Large intestine (tissue), 3 donors: ENCODE results near the gene ZNF518A. TPM values are rescaled to one million over a fixed set of nuclear protein-coding genes. Genes with fewer than 3 reads are reported as not detected.
"Not testable (repeated sequence)": the region's sequence is repeated elsewhere in the genome, so short reads cannot be mapped to it uniquely, and the experiment has no call there.

ENCODE experiments used
- DNase-seq, 2 donors: peaks; one replicate each; pipeline versions ENCODE4 v3.0.0 to v3.0.0-alpha.2; 2013
- H3K27ac ChIP-seq: one replicate; pipeline ENCODE4 v1.5.1; 2013; ENCODE audit warnings: low read length
- H3K27me3 ChIP-seq: 2 replicates; pipeline ENCODE4 v1.6.1; 2013; ENCODE audit warnings: low read length; ENCODE audit not compliant: control insufficient read depth, insufficient read depth
- H3K36me3 ChIP-seq: 2 replicates; pipeline ENCODE4 v1.6.1; 2013; ENCODE audit warnings: low read length; ENCODE audit not compliant: control insufficient read depth, insufficient read depth
- H3K4me1 ChIP-seq: one replicate; pipeline ENCODE4 v1.6.1; 2013; ENCODE audit warnings: low read length; ENCODE audit not compliant: control insufficient read depth, insufficient read depth
- H3K4me3 ChIP-seq: one replicate; pipeline ENCODE4 v1.5.1; 2013; ENCODE audit warnings: low read length
- H3K9me3 ChIP-seq: one replicate; pipeline ENCODE4 v1.6.1; 2013; ENCODE audit warnings: mild to moderate bottlenecking, low read depth, low read length, moderate library complexity; ENCODE audit not compliant: control insufficient read depth
- WGBS: methylation state at CpG from one replicate; pipeline ENCODE4 v1.1.5; 2013; ENCODE audit warnings: low lambda C conversion rate; ENCODE audit not compliant: insufficient coverage; 5-methylcytosine and 5-hydroxymethylcytosine counted together
- polyA plus RNA-seq: library from polyadenylated mRNA; unstranded; fragments of 120-200 nt; gene quantifications from one replicate; pipeline ENCODE4 v1.2.1, GENCODE V29; 2013

ZNF518A gene
- polyA plus RNA-seq, 1 donor, result 35.5 TPM

DNA sequence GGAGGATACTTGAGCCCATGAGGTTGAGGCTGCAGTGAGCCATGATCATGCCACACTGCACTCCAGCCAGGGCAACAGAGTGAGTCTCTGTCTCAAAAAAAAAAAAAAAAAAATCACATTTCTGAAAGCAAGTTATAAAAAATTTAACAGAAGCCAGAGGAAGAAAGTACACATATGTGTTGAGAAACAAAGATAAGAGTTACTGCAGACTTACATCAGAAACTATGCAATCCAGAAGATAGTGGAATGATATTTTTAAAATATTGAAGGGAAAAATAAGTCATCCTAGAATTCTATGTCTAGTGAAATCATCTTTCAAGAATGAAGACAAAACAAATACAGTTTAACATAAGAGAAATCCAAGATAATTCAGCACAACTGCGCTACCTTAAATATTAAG lies 46.9 kb downstream of the ZNF518A start:
- H3K27ac ChIP-seq, result no peak overlapping the region
- H3K27me3 ChIP-seq, result no peaks in the 10 kb centered on the region
- 89% methylated on average over 1 of the region's 1 CpG for WGBS
- no peaks in the 10 kb centered on the region for H3K36me3 ChIP-seq
- no peak overlapping the region for H3K4me3 ChIP-seq
- DNase-seq, result no peak
- no peaks in the 10 kb centered on the region for H3K4me1 ChIP-seq
- H3K9me3 ChIP-seq, result peaks cover 20% of the 10 kb centered on the region

DNA sequence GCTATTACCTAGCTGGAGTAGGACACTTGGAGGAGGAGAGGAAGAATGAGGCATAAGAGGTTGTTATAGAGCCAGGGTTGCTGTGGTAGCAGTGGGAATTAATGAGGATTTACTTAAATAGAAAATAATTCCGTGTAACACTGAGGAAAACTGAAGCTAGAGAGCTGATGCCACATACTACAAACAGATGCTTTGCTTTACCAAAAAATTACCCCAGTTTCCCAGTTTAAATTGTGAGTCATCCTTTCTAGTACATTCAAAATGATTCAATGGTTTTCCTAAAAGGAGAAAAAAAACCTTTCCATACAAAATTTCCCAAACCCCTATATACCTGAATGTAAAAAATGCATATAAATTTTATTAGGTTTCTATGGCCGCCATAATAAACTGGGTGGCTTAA lies 58.3 kb downstream of the ZNF518A start:
- H3K27me3 ChIP-seq, result no peaks in the 10 kb centered on the region
- H3K36me3 ChIP-seq, result peaks cover 12% of the 10 kb centered on the region
- peaks cover 12% of the 10 kb centered on the region for H3K9me3 ChIP-seq
- H3K27ac ChIP-seq, result no peak overlapping the region
- 100% methylated on average over 1 of the region's 2 CpGs for WGBS
- DNase-seq, result no peak
- H3K4me1 ChIP-seq, result no peaks in the 10 kb centered on the region
- H3K4me3 ChIP-seq, result no peak overlapping the region

DNA sequence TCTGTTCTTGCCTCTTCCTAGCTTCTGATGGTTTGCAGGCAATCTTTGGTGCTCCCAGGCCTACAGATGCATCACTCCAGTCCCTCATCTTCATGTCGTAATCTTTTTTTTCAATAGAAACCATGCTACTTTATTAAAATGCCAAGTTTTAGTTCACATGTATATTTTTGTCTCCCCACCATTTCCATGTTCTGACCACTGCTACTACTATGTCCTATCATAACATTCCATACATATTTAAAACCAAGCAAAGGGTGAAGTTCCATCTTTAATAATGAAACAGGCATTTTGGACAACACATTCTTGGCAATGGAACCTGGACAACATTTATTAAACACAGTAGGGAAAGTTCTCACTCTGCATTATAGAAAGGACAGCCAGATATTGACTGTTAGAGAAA lies 58.8 kb downstream of the ZNF518A start:
- Histone ChIP-seq H3K36me3 (peaks cover 12% of the 10 kb centered on the region), H3K27me3 (no peaks in the 10 kb centered on the region), H3K27ac (no peak overlapping the region), H3K4me3 (no peak overlapping the region), H3K9me3 (peaks cover 12% of the 10 kb centered on the region), H3K4me1 (no peaks in the 10 kb centered on the region)
- WGBS, result 100% methylated on average over 1 of the region's 1 CpG
- no peak for DNase-seq

DNA sequence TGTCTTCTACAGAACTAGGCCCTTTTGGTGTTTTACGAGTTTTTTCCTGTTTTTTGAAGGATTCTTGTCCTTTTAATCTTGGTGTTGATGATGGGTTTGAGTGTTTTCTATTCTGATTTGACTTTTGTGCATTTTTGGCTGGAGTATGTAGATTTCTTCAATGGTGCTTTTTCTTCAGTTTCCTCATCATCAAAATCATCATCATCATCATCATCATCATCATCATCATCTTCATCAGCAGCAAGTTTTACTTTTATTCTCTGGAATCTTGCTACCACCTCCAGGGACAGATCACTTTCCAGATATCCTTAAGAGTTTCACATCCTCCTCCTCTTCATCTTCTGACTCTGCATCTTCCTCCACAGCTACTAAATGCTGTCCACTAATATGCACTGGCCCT lies 59.4 kb downstream of the ZNF518A start:
- H3K27me3 ChIP-seq, DNase-seq, H3K27ac ChIP-seq, H3K4me1 ChIP-seq, H3K4me3 ChIP-seq: not testable (repeated sequence)
- peaks cover 12% of the 10 kb centered on the region for H3K9me3 ChIP-seq
- WGBS, result no CpG with 5 or more reads among the region's 1 CpG
- H3K36me3 ChIP-seq, result peaks cover 12% of the 10 kb centered on the region

DNA sequence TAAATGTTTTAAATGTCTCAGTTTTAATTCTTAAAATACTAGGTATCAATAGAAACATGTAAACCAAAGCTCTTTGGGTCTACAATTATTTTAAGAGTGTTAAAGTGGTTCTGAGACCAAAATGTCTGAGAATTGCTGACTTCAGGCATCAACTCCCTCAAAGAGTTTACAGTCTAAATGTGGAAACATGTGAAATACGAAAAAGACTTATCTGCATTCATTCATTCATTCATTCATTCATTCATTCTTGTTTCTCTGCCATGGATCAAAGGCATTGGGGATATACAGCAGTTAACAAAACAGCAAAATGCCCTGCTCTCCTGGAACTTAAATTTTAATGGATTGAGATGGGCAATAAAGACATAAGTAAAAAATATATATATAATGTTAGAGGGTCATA lies 71.4 kb downstream of the ZNF518A start:
- Histone ChIP-seq H3K36me3 (peaks cover 41% of the 10 kb centered on the region), H3K4me1 (no peaks in the 10 kb centered on the region), H3K4me3 (no peak overlapping the region), H3K27ac (no peak overlapping the region), H3K9me3 (no peaks in the 10 kb centered on the region), H3K27me3 (no peaks in the 10 kb centered on the region)
- no peak for DNase-seq
- WGBS, result no CpG with 5 or more reads among the region's 1 CpG

DNA sequence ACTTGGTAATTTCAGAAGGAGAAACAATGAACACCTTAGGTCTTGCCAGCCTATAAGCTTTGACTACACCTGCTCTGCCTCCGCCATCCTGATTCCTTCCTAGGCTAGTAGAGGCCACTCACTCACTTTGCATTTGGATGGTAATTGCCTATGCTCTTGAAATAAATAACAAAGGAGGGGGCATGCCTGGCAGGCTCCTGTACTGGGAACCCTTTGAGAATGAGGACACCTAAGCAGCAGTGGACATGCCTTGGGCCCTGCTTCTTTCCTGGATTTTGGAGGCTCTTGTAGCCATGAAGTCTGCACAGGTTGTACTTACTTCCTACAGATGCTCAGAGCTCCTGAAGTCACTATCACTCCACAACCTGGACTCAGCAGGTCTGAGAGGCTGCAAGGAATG lies 75.5 kb downstream of the ZNF518A start:
- DNase-seq, result no peak
- Histone ChIP-seq H3K27ac (no peak overlapping the region), H3K9me3 (no peaks in the 10 kb centered on the region), H3K36me3 (peaks cover 52% of the 10 kb centered on the region), H3K4me1 (no peaks in the 10 kb centered on the region), H3K27me3 (no peaks in the 10 kb centered on the region), H3K4me3 (no peak overlapping the region)
- no CpG with 5 or more reads among the region's 1 CpG for WGBS

DNA sequence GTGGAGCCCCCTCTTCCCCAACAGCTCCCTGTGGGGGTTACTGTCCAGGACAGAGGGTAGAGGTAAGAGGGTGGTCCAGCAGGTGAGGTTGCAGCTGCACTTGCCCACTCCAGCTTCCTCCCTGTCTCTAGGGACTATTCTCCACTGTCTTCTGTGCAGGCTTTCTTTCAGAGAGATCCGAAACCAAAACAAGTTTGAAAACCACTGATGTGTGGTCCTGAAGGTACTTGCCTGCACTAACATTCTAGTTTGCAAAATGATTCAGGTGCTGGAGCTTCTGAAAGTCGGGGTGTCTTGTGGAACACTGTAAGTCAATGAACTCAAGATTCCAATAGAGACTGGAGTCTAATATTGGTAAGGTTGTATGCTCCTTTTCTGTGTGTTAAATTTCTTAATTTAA lies 78.2 kb downstream of the ZNF518A start:
- Histone ChIP-seq H3K27ac (no peak overlapping the region), H3K27me3 (no peaks in the 10 kb centered on the region), H3K4me1 (no peaks in the 10 kb centered on the region), H3K9me3 (no peaks in the 10 kb centered on the region), H3K4me3 (no peak overlapping the region), H3K36me3 (peaks cover 57% of the 10 kb centered on the region)
- no CpG with 5 or more reads among the region's 2 CpGs for WGBS
- no peak for DNase-seq

DNA sequence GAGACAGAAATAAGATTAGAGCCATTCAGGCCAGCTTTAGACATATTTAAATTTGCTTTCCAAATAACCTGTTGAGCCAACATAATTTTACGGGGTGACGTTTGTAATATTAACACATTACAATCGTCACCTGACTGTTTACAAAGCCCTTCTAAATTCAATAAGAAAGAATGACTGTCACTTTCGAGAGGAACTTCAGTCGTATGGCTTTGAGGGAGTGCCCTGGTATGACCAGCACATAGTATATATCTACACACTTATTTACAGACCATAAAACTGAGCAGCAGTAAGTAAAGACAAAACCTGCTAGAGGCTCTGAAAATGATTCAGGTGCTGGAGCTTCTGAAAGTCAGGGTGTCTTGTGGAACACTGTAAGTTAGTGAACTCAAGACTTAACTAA lies 78.8 kb downstream of the ZNF518A start:
- Histone ChIP-seq H3K27ac (no peak overlapping the region), H3K27me3 (no peaks in the 10 kb centered on the region), H3K9me3 (no peaks in the 10 kb centered on the region), H3K4me1 (no peaks in the 10 kb centered on the region), H3K36me3 (peaks cover 57% of the 10 kb centered on the region), H3K4me3 (no peak overlapping the region)
- peak in 1 of 2 donors; percentile 26 for DNase-seq
- WGBS, result no CpG with 5 or more reads among the region's 5 CpGs

DNA sequence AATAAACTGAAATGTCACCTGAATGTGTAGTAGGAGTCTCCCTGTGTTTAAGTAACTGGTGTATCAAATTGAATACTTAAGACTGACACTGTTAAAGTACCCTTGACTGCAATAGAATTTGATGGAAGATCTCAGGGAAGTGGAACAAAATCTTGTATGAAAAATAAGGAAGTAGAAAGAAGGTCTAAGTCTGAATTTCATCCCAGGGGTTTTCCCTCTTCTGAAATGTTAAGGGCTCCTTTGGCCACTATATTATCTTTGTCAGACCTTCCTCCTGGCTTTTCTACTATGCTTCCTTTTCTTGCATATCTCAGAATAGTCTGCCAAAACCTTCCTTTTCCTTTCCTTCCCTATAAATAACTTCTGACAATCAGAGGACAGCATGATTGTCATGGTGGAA lies 81.7 kb downstream of the ZNF518A start:
- Histone ChIP-seq H3K36me3 (peaks cover 69% of the 10 kb centered on the region), H3K27me3 (no peaks in the 10 kb centered on the region), H3K4me3 (no peak overlapping the region), H3K9me3 (no peaks in the 10 kb centered on the region), H3K27ac (no peak overlapping the region), H3K4me1 (no peaks in the 10 kb centered on the region)
- no peak for DNase-seq

DNA sequence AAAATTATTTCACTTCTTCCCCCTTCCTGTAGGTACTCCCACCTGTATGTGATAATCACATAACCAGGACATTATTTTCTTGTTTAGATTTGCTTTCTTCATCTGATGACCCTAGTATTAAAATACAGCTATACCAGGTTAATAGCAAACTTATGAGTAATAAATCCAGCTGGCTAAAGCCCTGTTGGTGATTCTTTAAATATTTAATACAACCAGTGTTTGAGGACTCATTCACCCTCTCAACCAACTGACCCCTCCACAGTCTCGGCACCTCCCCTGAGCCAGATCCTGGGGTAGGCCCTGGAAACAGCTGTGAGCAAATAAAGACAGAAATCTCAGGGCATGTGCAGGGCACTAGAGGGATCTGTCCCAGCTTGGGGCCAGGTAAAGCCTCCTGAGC lies 82.8 kb downstream of the ZNF518A start:
- WGBS, result no CpG with 5 or more reads among the region's 1 CpG
- no peak overlapping the region for H3K27ac ChIP-seq
- no peak overlapping the region for H3K4me3 ChIP-seq
- H3K4me1 ChIP-seq, result no peaks in the 10 kb centered on the region
- peaks cover 60% of the 10 kb centered on the region for H3K36me3 ChIP-seq
- H3K27me3 ChIP-seq, result no peaks in the 10 kb centered on the region
- no peak for DNase-seq
- no peaks in the 10 kb centered on the region for H3K9me3 ChIP-seq
